Fibroblast of skin of right quadriceps (primary cell): ENCODE results near the gene ZNF695.
A peak's percentile ranks its signal among the peaks of the same experiment; 100 is the strongest.
"Not testable (repeated sequence)": the region's sequence is repeated elsewhere in the genome, so short reads cannot be mapped to it uniquely, and the experiment has no call there.

Experiments used
- DNase-seq: peaks from one replicate; pipeline ENCODE4 v3.0.0-alpha.2; 2013

ZNF695 gene

DNA sequence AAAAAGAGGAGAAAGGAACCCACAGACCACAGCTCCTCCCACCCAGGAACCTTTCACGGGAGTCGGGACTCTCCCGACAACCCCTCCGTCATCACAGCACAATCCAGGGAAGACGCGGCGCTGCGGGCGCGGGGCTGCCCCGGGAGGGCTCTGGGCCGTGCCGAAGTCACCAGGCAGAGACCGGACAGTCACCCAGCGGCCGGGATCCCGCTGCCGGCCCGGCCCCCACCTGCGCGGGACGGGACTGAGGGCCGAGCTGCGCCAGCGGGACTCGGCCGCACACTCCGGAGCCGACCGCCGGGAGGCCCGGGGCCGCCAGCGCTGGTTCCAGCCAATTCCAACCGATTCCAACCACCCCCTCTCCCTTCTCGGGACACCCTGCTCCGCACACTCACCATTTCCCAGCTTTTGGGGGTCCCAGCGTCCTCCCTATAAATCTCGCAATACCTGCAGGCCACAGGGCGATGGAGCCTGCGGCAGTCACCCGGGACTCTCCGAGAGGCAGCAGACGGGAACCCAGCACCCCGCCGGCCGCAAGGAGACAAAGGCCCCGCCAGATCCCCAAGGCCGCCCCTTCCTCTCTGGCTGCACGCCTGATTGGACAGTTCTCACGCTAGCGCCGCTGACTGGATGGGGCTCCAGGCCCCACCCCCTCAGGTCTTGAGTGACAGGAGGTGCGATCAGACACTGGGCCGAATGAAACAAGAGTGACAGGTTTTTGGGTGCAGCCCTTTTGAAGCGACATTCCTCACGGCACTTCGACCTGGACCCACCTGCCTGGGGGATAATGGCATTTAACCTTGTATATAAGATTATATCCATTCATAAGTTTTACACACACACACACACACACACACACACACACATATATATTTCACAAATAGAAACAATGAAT is at the start of gene ZNF695:
Gene ZNF695 (minus strand): TSS at position 547 of the 895 bp plus-strand sequence. CDS start 149 bp downstream, at position 398.
- DNase-seq = peak; percentile 94

- DNase-seq = no peak
Observed at GRCh38 chr1:247056071-247056470, 48.2 kb upstream of the ZNF695 start.

DNA sequence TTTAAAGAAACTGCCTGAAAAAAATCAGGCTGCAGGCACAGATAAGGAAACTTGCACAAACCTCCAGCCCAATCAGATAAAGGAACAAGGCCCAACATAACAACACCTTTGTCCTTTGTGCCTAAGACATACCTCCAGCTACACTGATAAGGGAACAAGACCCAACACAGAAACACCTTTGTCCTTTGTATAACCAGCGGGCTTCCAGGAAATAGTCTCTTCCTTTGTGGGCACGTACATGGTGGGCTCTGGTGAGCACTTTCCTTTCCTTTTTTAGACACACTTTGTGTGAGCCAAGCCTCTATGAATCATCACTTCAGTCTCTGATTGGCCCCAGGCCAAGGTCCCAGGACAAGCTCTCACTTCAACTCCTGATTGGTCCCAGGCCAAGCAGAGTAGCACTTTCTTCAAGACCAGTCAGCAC is 47.1 kb upstream of the ZNF695 start:
- DNase-seq = no peak

GRCh38 chr1:247047702-247048101 is 39.8 kb upstream of the ZNF695 start:
- DNase-seq = no peak

DNA sequence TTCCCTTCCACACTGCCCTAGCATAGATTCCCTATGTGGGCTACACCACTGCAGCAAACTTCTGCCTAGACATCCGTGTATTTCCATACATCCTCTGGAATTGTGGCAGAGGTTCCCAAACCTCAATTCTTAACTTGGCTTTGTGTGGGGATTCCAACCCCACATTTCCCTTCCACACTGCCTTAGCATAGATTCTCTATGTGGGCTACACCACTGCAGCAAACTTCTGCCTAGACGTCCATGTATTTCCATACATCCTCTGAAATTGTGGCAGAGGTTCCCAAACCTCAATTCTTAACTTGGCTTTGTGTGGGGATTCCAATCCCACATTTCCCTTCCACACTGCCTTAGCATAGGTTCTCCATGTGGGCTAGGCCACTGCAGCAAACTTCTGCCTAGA is 39.4 kb upstream of the ZNF695 start:
- DNase-seq = no peak

DNA sequence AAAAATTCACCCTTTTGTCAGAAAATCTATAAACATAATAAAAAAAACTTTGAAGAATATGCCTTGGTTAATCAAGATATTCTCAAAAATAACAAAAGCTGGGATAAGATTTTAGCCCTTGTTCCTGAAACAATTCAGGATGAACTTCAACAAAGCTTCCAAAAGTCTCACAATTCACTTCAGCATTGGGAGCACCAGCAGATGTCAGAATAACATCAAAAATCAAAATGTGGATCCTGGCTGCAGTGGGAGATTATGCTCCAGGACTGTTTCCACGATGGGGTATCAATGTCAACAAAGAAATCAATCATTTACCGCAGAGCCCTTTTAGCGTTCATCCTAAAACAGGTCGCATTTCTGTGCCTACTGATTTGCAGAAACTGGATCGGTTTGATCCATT is 35.5 kb upstream of the ZNF695 start:
- DNase-seq = no peak

DNA sequence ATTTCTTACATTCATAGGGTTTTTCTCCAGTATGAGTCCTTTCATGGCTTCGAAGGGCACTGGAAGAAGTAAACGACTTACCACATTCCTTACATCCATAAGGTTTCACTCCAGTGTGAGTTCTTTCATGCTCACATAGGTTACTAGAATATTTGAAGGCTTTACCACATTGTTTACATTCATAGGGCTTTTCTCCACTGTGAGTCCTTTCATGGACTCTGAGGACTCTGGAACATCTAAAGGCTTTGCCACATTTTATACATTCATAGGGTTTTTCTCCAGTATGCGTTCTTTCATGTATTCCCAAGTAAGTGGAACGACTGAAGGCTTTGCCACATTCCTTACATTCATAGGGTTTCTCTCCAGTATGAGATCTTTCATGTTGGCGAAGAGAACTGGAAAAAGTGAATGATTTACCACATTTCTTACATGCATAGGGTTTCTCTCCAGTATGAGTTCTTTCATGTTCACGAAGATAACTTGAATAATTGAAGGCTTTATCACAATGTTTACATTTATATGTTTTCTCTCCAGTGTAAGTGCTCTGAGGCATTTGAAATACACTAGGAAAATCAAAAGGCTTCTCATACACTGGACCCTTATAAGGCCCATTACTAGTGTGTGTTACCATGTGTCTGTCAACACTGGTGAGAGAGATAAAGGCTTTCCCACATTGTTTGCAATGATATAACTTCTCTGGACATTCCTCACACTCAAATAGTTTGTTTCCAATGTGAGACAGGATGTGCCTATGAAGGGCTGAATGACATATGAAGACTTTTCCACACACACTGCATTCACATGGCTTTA is 29.9 kb upstream of the ZNF695 start:
- no peak for DNase-seq

DNA sequence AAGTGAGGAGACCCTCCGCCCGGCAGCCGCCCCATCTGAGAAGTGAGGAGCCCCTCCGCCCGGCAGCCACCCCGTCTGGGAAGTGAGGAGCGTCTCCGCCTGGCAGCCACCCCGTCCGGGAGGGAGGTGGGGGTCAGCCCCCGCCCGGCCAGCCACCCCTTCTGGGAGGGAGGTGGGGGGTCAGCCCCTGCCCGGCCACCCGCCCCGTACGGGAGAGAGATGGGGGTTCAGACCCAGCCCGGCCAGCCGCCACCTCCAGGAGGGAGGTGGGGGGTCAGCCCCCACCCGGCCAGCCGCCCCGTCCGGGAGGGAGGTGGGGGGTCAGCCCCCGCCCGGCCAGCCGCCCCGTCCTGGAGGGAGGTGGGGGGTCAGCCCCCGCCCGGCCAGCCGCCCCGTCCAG is 24.4 kb upstream of the ZNF695 start:
- not testable (repeated sequence) for DNase-seq

- DNase-seq = not testable (repeated sequence)
Observed at GRCh38 chr1:247024658-247025057, 16.8 kb upstream of the ZNF695 start.

DNA sequence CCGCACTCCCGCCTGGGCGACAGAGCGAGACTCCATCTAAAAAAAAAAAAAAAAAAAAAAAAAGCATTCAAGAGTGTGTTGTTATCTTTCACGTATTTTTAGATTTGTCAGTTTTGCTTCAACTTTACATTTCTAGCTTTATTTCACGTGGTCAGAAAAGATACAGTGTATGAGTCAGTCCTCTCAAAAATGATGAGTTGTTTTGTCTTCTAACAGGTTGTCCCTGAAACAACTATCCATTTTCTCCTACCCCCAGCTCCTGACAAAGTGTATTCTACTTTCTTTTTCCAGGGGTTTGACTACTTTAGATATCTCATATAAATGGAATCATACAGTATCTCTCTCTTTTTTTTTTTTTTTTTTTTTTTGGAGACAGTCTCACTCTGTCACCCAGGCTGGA is 5.5 kb upstream of the ZNF695 start:
- peak; percentile 4 for DNase-seq

DNA sequence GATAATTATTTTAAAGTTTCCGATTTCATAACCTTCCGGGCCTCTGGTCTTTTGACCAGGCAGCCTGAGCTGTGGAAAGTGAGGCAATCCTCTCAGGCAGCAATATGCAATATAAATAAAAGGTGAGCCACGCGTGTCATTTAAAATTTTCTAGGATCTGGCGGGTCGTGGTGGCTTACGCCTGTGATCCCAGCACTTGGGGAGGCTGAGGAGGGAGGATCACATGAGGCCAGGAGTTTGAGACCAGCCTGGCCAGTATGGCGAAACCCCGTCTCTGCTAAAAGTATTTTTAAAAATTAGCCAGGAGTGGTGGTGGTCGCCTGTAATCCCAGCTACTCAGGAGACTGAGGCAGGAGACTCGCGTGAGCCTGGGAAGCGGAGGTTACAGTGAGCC is 546 bp upstream of the ZNF695 start:
- no peak for DNase-seq

- DNase-seq = not testable (repeated sequence)
Observed at GRCh38 chr1:247004081-247004480, 3.8 kb downstream of the ZNF695 start.

- DNase-seq = no peak
Observed at GRCh38 chr1:246989901-246990300, 18.0 kb downstream of the ZNF695 start.

DNA sequence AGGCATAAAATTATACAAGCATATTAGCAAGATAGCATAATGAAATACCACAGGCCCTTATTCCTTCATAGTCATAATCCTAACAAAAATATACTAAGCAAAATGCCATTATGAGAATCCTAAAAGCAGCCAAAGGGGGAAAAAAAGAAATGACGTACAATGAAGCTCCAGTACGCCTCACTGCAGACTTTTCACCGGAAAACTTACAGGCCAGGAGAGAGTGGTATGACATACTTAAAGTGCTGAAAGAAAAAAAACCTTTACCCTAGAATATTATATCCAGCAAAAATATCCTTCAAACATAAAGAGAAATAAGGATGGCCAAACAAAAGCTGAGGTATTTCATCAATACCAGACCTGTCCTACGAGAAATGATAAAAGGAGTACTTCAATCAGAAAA is 19.5 kb downstream of the ZNF695 start:
- no peak for DNase-seq

GRCh38 chr1:246987083-246987690 is 20.7 kb downstream of the ZNF695 start:
- DNase-seq = no peak

- no peak for DNase-seq
Observed at GRCh38 chr1:246978785-246979184, 29.1 kb downstream of the ZNF695 start.

- DNase-seq = no peak
Observed at GRCh38 chr1:246978281-246978680, 29.6 kb downstream of the ZNF695 start.

- DNase-seq = no peak
Observed at GRCh38 chr1:246971969-246972368, 35.9 kb downstream of the ZNF695 start.

- no peak for DNase-seq
Observed at GRCh38 chr1:246971090-246971721, 36.7 kb downstream of the ZNF695 start.

DNA sequence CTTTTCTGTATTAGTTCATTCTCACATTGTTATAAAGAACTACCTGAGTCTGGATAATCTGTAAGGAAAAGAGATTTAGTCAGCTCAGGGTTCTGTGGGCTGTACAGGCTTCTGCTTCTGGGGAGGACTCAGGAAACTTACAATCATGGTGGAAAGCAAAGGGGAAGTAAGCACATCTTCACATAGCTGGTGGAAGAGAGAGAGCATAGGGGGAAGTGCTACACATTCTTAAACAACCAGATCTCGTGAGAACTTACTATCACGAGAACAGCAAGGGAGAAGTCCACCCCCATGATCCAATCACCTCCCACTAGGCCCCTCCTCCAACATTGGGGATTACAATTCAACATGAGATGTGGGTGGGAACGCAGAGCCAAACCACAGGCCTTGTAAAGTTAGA is 38.2 kb downstream of the ZNF695 start:
- DNase-seq = no peak

GRCh38 chr1:246966502-246966901 is 41.4 kb downstream of the ZNF695 start:
- DNase-seq = no peak

- DNase-seq = no peak
Observed at GRCh38 chr1:246959944-246960693, 47.7 kb downstream of the ZNF695 start.
